ENCODE measurements around the gene RNASE12.

RNASE12 gene

GRCh38 chr14:20555845-20556244, 35.3 kb downstream of the RNASE12 start:
- TF ChIP-seq CREB1 (IDR thresholded peaks at IDR 0.05; ENCODE audit: low read depth), result no peak
- TF ChIP-seq TAF1 (IDR thresholded peaks at IDR 0.05; ENCODE audit: low read depth), result no peak
- no peak for TF ChIP-seq TEAD4 (IDR thresholded peaks at IDR 0.05)
- TF ChIP-seq, protein P1, sequence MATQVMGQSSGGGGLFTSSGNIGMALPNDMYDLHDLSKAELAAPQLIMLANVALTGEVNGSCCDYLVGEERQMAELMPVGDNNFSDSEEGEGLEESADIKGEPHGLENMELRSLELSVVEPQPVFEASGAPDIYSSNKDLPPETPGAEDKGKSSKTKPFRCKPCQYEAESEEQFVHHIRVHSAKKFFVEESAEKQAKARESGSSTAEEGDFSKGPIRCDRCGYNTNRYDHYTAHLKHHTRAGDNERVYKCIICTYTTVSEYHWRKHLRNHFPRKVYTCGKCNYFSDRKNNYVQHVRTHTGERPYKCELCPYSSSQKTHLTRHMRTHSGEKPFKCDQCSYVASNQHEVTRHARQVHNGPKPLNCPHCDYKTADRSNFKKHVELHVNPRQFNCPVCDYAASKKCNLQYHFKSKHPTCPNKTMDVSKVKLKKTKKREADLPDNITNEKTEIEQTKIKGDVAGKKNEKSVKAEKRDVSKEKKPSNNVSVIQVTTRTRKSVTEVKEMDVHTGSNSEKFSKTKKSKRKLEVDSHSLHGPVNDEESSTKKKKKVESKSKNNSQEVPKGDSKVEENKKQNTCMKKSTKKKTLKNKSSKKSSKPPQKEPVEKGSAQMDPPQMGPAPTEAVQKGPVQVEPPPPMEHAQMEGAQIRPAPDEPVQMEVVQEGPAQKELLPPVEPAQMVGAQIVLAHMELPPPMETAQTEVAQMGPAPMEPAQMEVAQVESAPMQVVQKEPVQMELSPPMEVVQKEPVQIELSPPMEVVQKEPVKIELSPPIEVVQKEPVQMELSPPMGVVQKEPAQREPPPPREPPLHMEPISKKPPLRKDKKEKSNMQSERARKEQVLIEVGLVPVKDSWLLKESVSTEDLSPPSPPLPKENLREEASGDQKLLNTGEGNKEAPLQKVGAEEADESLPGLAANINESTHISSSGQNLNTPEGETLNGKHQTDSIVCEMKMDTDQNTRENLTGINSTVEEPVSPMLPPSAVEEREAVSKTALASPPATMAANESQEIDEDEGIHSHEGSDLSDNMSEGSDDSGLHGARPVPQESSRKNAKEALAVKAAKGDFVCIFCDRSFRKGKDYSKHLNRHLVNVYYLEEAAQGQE (IDR thresholded peaks at IDR 0.05; ENCODE audit: low read depth), result no peak
- no peak for TF ChIP-seq FOXM1 (IDR thresholded peaks at IDR 0.05; ENCODE audit: borderline replicate concordance, low read depth)
- TF ChIP-seq, protein P2, sequence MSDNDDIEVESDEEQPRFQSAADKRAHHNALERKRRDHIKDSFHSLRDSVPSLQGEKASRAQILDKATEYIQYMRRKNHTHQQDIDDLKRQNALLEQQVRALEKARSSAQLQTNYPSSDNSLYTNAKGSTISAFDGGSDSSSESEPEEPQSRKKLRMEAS (IDR thresholded peaks at IDR 0.05), result no peak
- TF ChIP-seq ZBTB7A (IDR thresholded peaks at IDR 0.05; ENCODE audit: low read depth), result no peak

DNA sequence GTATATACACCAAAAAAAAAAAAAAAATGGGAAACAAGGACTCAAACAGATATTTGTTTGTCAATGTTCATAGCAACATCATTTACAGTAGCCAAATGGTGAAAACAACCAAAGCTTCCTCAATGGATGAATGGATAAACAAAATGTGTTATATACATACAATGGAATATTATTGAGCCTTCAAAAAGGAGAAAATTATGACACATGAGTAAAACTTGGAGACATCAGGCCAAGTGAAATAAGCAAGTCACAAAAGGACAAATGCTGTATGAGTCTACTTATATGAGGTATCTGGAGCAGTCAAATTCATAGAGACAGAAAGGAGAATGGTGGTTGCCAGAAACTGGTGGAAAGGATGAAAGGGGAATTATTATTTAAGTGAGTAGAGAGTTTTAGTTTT, 38.2 kb downstream of the RNASE12 start:
- TF ChIP-seq TCF12 (IDR thresholded peaks at IDR 0.05; ENCODE audit: low read depth) (no peak), CREB1 (IDR thresholded peaks at IDR 0.05; ENCODE audit: low read depth) (no peak), ZBTB7A (IDR thresholded peaks at IDR 0.05; ENCODE audit: low read depth) (no peak), NFIC (IDR thresholded peaks at IDR 0.05) (no peak), YY1 (IDR thresholded peaks at IDR 0.05; ENCODE audit: low read depth) (no peak), RAD21 (IDR thresholded peaks at IDR 0.05; ENCODE audit: low read depth) (no peak), CEBPB (IDR thresholded peaks at IDR 0.05) (no peak), TAF1 (IDR thresholded peaks at IDR 0.05; ENCODE audit: low read depth) (no peak), TEAD4 (IDR thresholded peaks at IDR 0.05) (no peak), EP300 (IDR thresholded peaks at IDR 0.05; ENCODE audit: borderline replicate concordance) (no peak), FOXM1 (IDR thresholded peaks at IDR 0.05; ENCODE audit: borderline replicate concordance, low read depth) (no peak), EGR1 (IDR thresholded peaks at IDR 0.05) (no peak)
- TF ChIP-seq, protein P1 (IDR thresholded peaks at IDR 0.05; ENCODE audit: low read depth), result no peak
- TF ChIP-seq, protein P3, sequence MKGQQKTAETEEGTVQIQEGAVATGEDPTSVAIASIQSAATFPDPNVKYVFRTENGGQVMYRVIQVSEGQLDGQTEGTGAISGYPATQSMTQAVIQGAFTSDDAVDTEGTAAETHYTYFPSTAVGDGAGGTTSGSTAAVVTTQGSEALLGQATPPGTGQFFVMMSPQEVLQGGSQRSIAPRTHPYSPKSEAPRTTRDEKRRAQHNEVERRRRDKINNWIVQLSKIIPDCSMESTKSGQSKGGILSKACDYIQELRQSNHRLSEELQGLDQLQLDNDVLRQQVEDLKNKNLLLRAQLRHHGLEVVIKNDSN (IDR thresholded peaks at IDR 0.05), result no peak
- TF ChIP-seq, protein P2 (IDR thresholded peaks at IDR 0.05), result no peak

DNA sequence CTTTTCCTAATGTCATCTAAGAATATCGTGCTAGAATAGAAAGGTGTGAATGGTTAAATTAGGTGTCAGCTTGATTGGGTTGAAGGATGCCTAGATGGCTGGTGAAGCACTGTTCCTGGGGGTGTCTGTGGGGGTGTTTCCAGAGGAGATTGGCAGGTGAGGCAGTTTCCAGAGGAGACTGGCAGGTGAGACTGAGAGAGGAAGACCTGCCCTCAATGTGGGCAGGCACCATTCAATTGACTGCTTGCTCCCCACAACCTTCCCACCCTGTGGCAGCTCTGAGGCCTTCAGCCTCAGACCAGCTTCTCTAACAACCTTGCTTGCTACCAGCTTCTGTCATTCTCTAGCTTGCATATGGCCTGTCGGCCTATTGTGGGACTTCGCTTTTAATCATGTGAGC, 39.6 kb downstream of the RNASE12 start:
- TF ChIP-seq, protein P3 (IDR thresholded peaks at IDR 0.05), result no peak
- no peak for TF ChIP-seq ZBTB7A (IDR thresholded peaks at IDR 0.05; ENCODE audit: low read depth)
- no peak for TF ChIP-seq TCF12 (IDR thresholded peaks at IDR 0.05; ENCODE audit: low read depth)
- TF ChIP-seq EP300 (IDR thresholded peaks at IDR 0.05; ENCODE audit: borderline replicate concordance), result no peak
- no peak for TF ChIP-seq RAD21 (IDR thresholded peaks at IDR 0.05; ENCODE audit: low read depth)
- TF ChIP-seq YY1 (IDR thresholded peaks at IDR 0.05; ENCODE audit: low read depth), result no peak
- TF ChIP-seq EGR1 (IDR thresholded peaks at IDR 0.05), result no peak
- no peak for TF ChIP-seq TEAD4 (IDR thresholded peaks at IDR 0.05)
- TF ChIP-seq CREB1 (IDR thresholded peaks at IDR 0.05; ENCODE audit: low read depth), result no peak
- TF ChIP-seq FOXM1 (IDR thresholded peaks at IDR 0.05; ENCODE audit: borderline replicate concordance, low read depth), result no peak
- TF ChIP-seq NFIC (IDR thresholded peaks at IDR 0.05), result no peak
- no peak for TF ChIP-seq TAF1 (IDR thresholded peaks at IDR 0.05; ENCODE audit: low read depth)
- TF ChIP-seq, protein P1 (IDR thresholded peaks at IDR 0.05; ENCODE audit: low read depth), result no peak
- TF ChIP-seq CEBPB (IDR thresholded peaks at IDR 0.05), result no peak
- TF ChIP-seq, protein P2 (IDR thresholded peaks at IDR 0.05), result no peak

- TF ChIP-seq NFIC (IDR thresholded peaks at IDR 0.05) (no peak), CEBPB (IDR thresholded peaks at IDR 0.05) (no peak), TAF1 (IDR thresholded peaks at IDR 0.05; ENCODE audit: low read depth) (no peak), YY1 (IDR thresholded peaks at IDR 0.05; ENCODE audit: low read depth) (no peak), RAD21 (IDR thresholded peaks at IDR 0.05; ENCODE audit: low read depth) (no peak), EGR1 (IDR thresholded peaks at IDR 0.05) (no peak), TCF12 (IDR thresholded peaks at IDR 0.05; ENCODE audit: low read depth) (no peak), FOXM1 (IDR thresholded peaks at IDR 0.05; ENCODE audit: borderline replicate concordance, low read depth) (no peak), EP300 (IDR thresholded peaks at IDR 0.05; ENCODE audit: borderline replicate concordance) (no peak), TEAD4 (IDR thresholded peaks at IDR 0.05) (no peak), ZBTB7A (IDR thresholded peaks at IDR 0.05; ENCODE audit: low read depth) (no peak)
- TF ChIP-seq, protein P1 (IDR thresholded peaks at IDR 0.05; ENCODE audit: low read depth), result no peak
- TF ChIP-seq, protein P2 (IDR thresholded peaks at IDR 0.05), result no peak
These were observed 40.2 kb downstream of the RNASE12 start for GRCh38 chr14:20550926-20551325.

All from Ishikawa (cell line).